Activated CD4-positive, alpha-beta T cell treated with anti-CD3 and anti-CD28 coated beads for 36 hours (primary cell): Measurements from ENCODE around the gene ATP6V1G1. TPM values are rescaled to one million over a fixed set of nuclear protein-coding genes. Genes with fewer than 3 reads are reported as not detected.
"Not testable (repeated sequence)": the region's sequence is repeated elsewhere in the genome, so short reads cannot be mapped to it uniquely, and the experiment has no call there.

Experiments used
- ATAC-seq: fragments of 200-7000 bp; cut with Tn5 transposase; one replicate; pipeline ENCODE4 v1.10.0; 2021; ENCODE audit warnings: mild to moderate bottlenecking, moderate library complexity
- CTCF ChIA-PET: fragments of 350-600 bp; sonication (Branson Sonifier 250); formaldehyde crosslinking; loops from one replicate; lab custom pipeline; 2021; ENCODE audit warnings: antibody characterized with exemption; lab: Charles Lee
- POLR2A ChIA-PET: fragments of 350-600 bp; sonication (Branson Sonifier 250); formaldehyde crosslinking; loops from one replicate; lab custom pipeline; 2021; ENCODE audit warnings: antibody characterized with exemption, inconsistent platforms; lab: Charles Lee
- DNase-seq: peaks from one replicate; pipeline ENCODE4 v3.0.0-alpha.2; 2020
- H3K27ac Mint-ChIP-seq: one replicate; pipeline ENCODE4 v1.8.0; 2021; ENCODE audit warnings: mixed read lengths
- H3K27me3 Mint-ChIP-seq: one replicate; pipeline ENCODE4 v1.8.0; 2021; ENCODE audit warnings: mixed read lengths
- H3K36me3 Mint-ChIP-seq: one replicate; pipeline ENCODE4 v1.8.0; 2021; ENCODE audit warnings: low read depth, mixed read lengths
- H3K4me1 Mint-ChIP-seq: one replicate; pipeline ENCODE4 v1.8.0; 2021; ENCODE audit warnings: mixed read lengths
- H3K4me3 Mint-ChIP-seq: one replicate; pipeline ENCODE4 v1.8.0; 2021; ENCODE audit warnings: mild to moderate bottlenecking, moderate library complexity, mixed read lengths
- H3K9me3 Mint-ChIP-seq: one replicate; pipeline ENCODE4 v1.8.0; 2021; ENCODE audit warnings: low read depth, mixed read lengths
- intact Hi-C, 2 experiments: fragments of 100-400 bp; cut with DNase I in 1 of 2; cut with micrococcal nuclease in 1 of 2; formaldehyde crosslinking; loops; one replicate each; pipeline versions ENCODE4 v1.14.2 to v1.15.1; 2022 to 2024; cut with DNase I, micrococcal nuclease
- total RNA-seq, 2 experiments: library from RNA; stranded (reverse); gene quantifications; one replicate each; pipeline ENCODE4 v1.2.3, GENCODE V29; 2021

ATP6V1G1 gene
- total RNA-seq, 2 experiments from 2014 or later: 33.8 to 37.7 TPM

DNA sequence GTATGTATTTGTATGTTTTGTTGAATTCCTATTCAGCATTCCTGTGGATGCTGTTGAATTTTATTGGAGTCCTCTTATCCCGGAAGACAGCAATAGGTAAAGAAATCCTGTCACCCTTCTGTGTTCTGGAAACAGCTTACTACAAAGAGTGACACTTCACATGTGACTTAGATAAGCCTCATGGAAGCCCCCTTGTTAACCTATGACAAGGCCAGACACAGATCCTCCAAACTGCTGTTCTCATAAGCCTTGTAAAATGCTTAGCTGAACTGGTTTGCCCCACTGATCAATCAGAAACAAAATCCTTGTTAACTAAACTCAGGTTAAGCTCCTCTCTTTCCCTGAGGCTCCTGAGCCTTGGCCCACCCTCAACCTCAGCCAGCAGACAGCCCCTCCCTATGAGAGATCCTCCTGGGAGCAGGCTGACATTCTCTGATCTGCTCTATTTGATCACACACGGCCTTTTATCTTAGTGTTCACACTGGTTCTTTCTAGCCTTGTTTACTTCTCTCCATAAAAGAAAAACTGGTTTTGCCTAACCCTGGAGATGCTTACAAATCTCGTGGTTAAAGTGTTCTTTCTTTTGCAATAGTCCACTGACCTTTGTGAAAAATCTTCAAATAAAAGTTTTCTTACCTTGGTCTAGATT lies 29.4 kb upstream of the ATP6V1G1 start:
- CTCF ChIA-PET: interaction anchor here (0.5 to 1.4 kb wide), 3 partner anchors 9 to 1446 kb away, joined by 3 to 6 read pairs (median 4); no protein-coding TSS in a partner anchor

DNA sequence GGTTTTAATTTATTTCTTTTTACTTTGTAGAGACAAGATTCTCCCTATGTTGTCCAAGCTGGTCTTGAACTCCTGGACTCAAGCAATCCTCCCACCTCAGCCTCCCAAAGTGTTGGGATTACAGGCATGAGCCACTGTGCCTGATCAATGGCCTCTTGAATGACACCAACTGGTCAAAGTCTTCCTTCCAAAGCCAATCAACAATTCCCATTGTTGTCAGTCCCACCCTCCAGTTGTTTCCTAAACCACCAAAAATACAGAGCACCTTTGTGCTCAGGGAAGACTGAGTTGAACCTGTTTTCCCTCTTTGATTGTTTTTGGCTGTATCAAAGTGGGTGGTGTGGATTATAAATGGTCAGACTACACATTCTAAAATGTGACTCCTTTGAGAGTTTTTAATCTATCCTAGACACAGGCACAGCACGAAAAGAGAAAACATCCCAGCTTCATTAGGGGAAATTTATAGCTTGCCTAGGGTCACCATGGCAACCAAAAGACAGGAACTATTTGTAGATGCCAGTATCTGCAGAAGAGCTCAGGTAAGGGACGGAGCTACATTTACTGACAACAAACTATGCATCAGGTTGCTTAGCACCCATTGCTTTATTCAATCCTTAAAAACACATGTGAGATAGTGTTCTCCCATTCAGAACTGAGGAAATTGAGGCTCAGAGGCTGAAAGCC lies 27.6 kb upstream of the ATP6V1G1 start:
- DNase-seq (no peak), ATAC-seq (no peak)
- H3K36me3 Mint-ChIP-seq: no peaks in the 10 kb centered on the region
- ChIA-PET POLR2A (no interaction called here), CTCF (interaction anchor here (0.6 kb wide), 1 partner anchor 100 kb away, joined by 3 read pairs; no protein-coding TSS in a partner anchor)
- H3K4me3 Mint-ChIP-seq: no peak overlapping the region
- no peak overlapping the region for H3K27ac Mint-ChIP-seq
- H3K9me3 Mint-ChIP-seq: peaks cover 5% of the 10 kb centered on the region
- intact Hi-C loops: no loop called here
- no peaks in the 10 kb centered on the region for H3K4me1 Mint-ChIP-seq
- peaks cover 7% of the 10 kb centered on the region for H3K27me3 Mint-ChIP-seq

More for the DNA sequence above, 29.4 kb upstream of the ATP6V1G1 start:
- Mint-ChIP-seq H3K27ac (no peak overlapping the region), H3K9me3 (peaks cover 5% of the 10 kb centered on the region), H3K36me3 (no peaks in the 10 kb centered on the region), H3K27me3 (peaks cover 5% of the 10 kb centered on the region), H3K4me1 (no peaks in the 10 kb centered on the region), H3K4me3 (no peak overlapping the region)
- POLR2A ChIA-PET: no interaction called here
- DNase-seq: no peak
- ATAC-seq: no peak
- intact Hi-C loops: no loop called here

DNA sequence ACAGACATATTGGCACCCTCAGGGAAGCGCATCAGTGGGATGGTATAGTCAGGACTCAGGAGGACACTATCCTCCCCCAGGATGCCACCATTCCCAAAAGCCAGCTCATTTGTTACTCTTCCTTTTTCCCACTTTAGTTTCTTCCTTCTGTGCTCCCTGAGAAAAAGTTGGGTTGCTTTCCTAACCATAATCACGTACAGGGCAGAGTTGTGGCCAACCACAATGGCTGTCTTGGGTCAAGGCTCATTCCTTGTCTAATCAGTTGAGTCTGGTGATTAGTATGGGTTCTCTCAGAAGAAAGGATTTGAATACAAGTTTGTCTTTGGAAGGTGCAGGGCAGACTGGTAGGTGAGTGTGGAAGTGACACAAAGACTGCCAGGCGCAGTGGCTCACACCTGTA lies 26.6 kb upstream of the ATP6V1G1 start:
- DNase-seq (no peak), ATAC-seq (no peak)
- ChIA-PET POLR2A (no interaction called here), CTCF (interaction anchor here (0.6 kb wide), 1 partner anchor 16 kb away, joined by 3 read pairs; no protein-coding TSS in a partner anchor)
- Mint-ChIP-seq H3K4me1 (no peaks in the 10 kb centered on the region), H3K36me3 (no peaks in the 10 kb centered on the region), H3K27ac (no peak overlapping the region), H3K27me3 (peaks cover 7% of the 10 kb centered on the region), H3K4me3 (no peak overlapping the region), H3K9me3 (peaks cover 5% of the 10 kb centered on the region)
- intact Hi-C loops: no loop called here

DNA sequence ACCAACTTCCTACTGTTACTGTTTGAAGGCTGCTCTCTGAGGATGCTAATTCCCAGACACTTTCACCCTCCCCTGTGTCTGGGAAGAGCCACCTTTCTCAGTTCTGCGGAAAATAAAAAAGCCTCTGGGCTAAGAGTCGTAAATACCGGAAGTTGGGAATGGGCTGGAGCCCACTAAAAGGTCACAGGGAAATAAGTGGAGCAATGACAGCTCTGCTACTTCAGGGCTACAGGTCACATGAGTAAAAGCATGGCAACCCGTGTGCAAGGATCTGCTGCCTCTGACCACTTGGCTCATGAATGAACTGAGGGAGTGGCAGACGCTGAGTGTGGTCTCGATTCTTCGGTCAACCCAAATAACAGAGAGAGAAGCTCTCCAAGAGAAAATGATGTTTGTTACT lies 25.8 kb upstream of the ATP6V1G1 start:
- Mint-ChIP-seq H3K27me3 (peaks cover 7% of the 10 kb centered on the region), H3K36me3 (no peaks in the 10 kb centered on the region), H3K9me3 (peaks cover 1% of the 10 kb centered on the region), H3K4me3 (no peak overlapping the region), H3K27ac (no peak overlapping the region), H3K4me1 (no peaks in the 10 kb centered on the region)
- no peak for DNase-seq
- ATAC-seq: no peak
- intact Hi-C loops: no loop called here
- ChIA-PET CTCF (no interaction called here), POLR2A (no interaction called here)

DNA sequence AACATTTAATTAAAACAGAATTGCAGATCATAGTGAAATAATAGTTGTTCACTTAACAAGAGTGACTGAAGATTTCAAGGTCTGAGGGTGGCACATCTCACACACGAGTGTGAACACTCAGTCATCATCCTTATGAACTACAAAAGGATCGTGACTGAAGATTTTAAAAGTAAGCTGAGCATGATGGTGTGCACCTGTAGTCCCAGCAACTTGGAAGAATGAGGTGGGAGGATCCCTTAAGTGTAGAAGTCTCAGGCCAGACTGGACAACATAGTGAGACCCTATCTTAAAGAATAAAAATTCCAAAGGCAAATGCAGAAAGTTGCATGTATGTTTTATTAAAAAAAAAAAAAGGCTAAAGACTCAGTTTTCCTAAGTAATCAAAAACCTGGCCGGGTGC lies 22.4 kb upstream of the ATP6V1G1 start:
- no peak overlapping the region for H3K27ac Mint-ChIP-seq
- CTCF ChIA-PET: interaction anchor here (0.6 kb wide), 1 partner anchor 11 kb away, joined by 3 read pairs; no protein-coding TSS in a partner anchor
- DNase-seq (no peak), ATAC-seq (no peak)
- H3K4me3 Mint-ChIP-seq: no peak overlapping the region
- peaks cover 7% of the 10 kb centered on the region for H3K27me3 Mint-ChIP-seq
- no peaks in the 10 kb centered on the region for H3K4me1 Mint-ChIP-seq
- intact Hi-C loops: no loop called here
- H3K36me3 Mint-ChIP-seq: no peaks in the 10 kb centered on the region
- POLR2A ChIA-PET: no interaction called here
- H3K9me3 Mint-ChIP-seq: no peaks in the 10 kb centered on the region

DNA sequence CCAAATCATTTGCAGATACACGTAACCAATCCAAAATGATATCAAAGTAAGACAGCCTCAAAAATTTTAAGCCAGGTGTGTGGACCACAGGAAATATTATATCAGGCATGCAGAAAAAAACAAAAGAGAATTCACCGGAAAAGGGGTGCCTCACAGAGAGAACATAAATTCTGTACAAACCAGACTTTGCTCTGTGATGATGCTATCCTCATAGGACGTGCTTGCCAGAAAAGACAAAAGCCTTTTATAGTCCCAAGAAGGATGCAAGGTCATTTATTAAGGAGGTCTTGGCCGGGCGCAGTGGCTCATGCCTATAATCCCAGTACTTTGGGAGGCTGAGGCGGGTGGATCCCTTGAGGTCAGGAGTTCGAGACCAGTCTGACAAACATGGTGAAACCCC lies 16.8 kb upstream of the ATP6V1G1 start:
- ChIA-PET CTCF (interaction anchor here (0.7 to 0.8 kb wide), 2 partner anchors 184 to 695 kb away, joined by 3 read pairs; no protein-coding TSS in a partner anchor), POLR2A (no interaction called here)
- Mint-ChIP-seq H3K4me3 (no peak overlapping the region), H3K4me1 (no peaks in the 10 kb centered on the region), H3K9me3 (no peaks in the 10 kb centered on the region), H3K27me3 (no peaks in the 10 kb centered on the region), H3K27ac (no peak overlapping the region), H3K36me3 (no peaks in the 10 kb centered on the region)
- ATAC-seq (no peak), DNase-seq (no peak)
- intact Hi-C loops: no loop called here

DNA sequence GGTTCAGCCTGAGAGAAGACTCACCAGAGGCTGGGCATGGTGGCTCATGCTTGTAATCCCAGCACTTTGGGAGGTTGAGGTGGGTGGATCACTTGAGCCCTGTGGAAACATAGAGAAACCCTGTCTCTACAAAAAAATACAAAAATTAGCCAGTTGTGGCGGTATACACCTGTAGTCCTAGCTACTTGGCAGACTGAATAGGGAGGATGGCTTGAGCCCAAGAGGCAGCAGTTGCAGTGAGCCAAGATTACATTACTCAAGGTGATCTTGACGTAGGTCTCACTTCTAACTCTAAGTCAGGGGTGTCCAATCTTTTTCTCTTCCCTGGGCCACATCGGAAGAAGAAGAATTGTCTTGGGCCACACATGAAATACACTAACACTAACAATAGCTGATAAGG lies 16.2 kb upstream of the ATP6V1G1 start:
- Mint-ChIP-seq H3K27me3 (no peaks in the 10 kb centered on the region), H3K9me3 (no peaks in the 10 kb centered on the region), H3K36me3 (no peaks in the 10 kb centered on the region), H3K4me3 (no peak overlapping the region), H3K27ac (no peak overlapping the region), H3K4me1 (no peaks in the 10 kb centered on the region)
- ATAC-seq (no peak), DNase-seq (no peak)
- ChIA-PET CTCF (interaction anchor here (0.7 to 0.9 kb wide), 3 partner anchors 103 to 694 kb away, joined by 3 read pairs; no protein-coding TSS in a partner anchor), POLR2A (no interaction called here)
- intact Hi-C loops: no loop called here

DNA sequence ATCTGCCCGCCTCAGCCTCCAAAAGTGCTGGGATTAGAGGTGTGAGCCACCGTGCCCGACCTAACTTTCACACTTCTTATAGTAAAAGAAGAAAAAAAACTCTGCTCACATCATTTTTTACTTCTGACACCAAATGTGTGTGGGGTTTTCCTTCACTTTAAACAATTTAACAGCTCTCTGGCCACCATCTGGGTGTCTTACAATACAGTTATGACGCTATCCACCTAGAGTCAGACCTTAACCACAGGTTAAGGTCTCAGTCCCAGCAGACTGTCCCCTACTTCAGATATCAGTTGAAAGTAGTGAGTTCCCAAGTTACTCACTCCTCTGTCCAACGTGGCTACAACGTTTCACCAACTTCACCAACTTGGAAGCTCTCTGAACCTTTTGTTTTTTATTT lies 15.4 kb upstream of the ATP6V1G1 start:
- DNase-seq (no peak), ATAC-seq (no peak)
- no peaks in the 10 kb centered on the region for H3K9me3 Mint-ChIP-seq
- ChIA-PET POLR2A (no interaction called here), CTCF (interaction anchor here (0.6 to 0.9 kb wide), 2 partner anchors 79 to 104 kb away, joined by 3 read pairs; no protein-coding TSS in a partner anchor)
- H3K27me3 Mint-ChIP-seq: no peaks in the 10 kb centered on the region
- H3K4me3 Mint-ChIP-seq: no peak overlapping the region
- no peaks in the 10 kb centered on the region for H3K36me3 Mint-ChIP-seq
- no peak overlapping the region for H3K27ac Mint-ChIP-seq
- H3K4me1 Mint-ChIP-seq: no peaks in the 10 kb centered on the region
- intact Hi-C loops: no loop called here

DNA sequence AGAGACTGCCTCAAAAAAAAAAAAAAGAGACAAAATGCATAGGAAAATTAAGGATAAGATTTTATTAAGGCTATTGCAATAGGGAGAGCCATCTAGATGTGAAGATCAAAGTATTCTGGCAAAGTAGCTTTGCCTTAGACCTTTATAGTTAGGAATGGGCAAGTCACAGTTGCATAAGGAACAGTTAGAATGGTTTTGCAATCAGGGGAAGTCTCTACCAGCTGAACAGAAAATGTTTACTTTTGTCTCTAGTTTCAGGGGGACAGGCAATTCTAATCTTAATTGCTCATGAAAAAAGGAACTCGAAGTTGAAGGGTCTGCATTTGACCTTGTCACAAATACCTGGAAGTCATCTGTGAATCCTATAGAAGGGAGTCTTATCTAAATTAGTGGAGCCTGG lies 13.1 kb upstream of the ATP6V1G1 start:
- Mint-ChIP-seq H3K27me3 (no peaks in the 10 kb centered on the region), H3K9me3 (no peaks in the 10 kb centered on the region), H3K27ac (no peak overlapping the region), H3K4me3 (no peak overlapping the region), H3K4me1 (no peaks in the 10 kb centered on the region), H3K36me3 (no peaks in the 10 kb centered on the region)
- POLR2A ChIA-PET: no interaction called here
- CTCF ChIA-PET: interaction anchor here (0.7 kb wide), 1 partner anchor 166 kb away, joined by 3 read pairs; no protein-coding TSS in a partner anchor
- DNase-seq (no peak), ATAC-seq (no peak)
- intact Hi-C loops: no loop called here

DNA sequence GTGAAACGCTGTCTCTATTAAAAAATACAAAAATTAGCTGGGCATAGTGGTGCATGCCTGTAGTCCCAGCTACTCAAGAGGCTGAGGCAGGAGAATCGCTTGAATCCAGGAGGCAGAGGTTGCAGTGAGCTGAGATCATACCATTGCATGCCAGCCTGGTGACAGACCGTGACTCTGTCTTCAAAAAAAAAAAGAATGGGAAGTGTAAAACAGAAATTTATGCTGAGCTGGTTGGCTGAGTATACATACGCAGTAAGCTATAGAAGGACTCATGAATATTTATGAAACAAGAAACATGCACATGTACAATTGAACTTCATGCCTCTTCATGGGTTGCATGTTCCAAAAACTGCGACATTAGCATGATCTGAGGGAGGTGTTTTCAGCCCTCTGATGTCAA lies 10.8 kb upstream of the ATP6V1G1 start:
- intact Hi-C loops, H3K36me3 Mint-ChIP-seq, POLR2A ChIA-PET, DNase-seq, H3K27ac Mint-ChIP-seq, ATAC-seq, H3K4me1 Mint-ChIP-seq, H3K4me3 Mint-ChIP-seq, H3K27me3 Mint-ChIP-seq, H3K9me3 Mint-ChIP-seq: not testable (repeated sequence)
- CTCF ChIA-PET: interaction anchor here (0.6 to 1.1 kb wide), 4 partner anchors 15 to 204 kb away, joined by 3 to 4 read pairs (median 3); no protein-coding TSS in a partner anchor

DNA sequence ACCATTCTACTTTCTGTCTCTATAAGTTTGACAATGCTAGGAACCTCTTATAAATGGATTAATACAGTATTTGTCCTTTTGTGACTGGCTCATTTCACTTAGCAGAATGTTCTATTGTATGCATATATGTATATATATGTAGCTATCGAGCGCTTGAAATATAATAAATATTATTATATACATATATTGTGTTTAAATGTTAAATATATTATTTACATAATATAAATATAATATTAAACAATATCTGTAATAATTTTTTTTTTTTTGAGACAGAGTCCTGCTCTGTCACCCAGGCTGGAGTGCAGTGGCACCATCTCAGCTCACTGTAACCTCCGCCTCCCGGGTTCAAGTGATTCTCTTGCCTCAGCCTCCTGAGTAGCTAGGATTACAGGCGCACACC lies 9.4 kb upstream of the ATP6V1G1 start:
- ATAC-seq, H3K4me3 Mint-ChIP-seq, intact Hi-C loops, H3K4me1 Mint-ChIP-seq, DNase-seq, H3K27ac Mint-ChIP-seq, H3K36me3 Mint-ChIP-seq, H3K9me3 Mint-ChIP-seq, H3K27me3 Mint-ChIP-seq: not testable (repeated sequence)
- POLR2A ChIA-PET: interaction anchor here (0.6 kb wide), 1 partner anchor 25 kb away, joined by 4 read pairs; no protein-coding TSS in a partner anchor
- CTCF ChIA-PET: interaction anchor here (1.5 kb wide), 1 partner anchor 9 kb away, joined by 4 read pairs; the partner anchor contains the start of gene ATP6V1G1
